IgD-negative memory B cell (primary cell): ENCODE results near the gene CELSR1. TPM values are rescaled to one million over a fixed set of nuclear protein-coding genes. Genes with fewer than 3 reads are reported as not detected.

ENCODE experiments used
- H3K27ac Mint-ChIP-seq, 3 donors: one replicate each; pipeline ENCODE4 v1.8.0; 2020 to 2022; ENCODE audit warnings: mild to moderate bottlenecking in 3 of 3, mixed read lengths in 3 of 3, moderate library complexity in 1 of 3
- H3K27me3 Mint-ChIP-seq: one replicate; pipeline ENCODE4 v1.8.0; 2021; ENCODE audit warnings: mixed read lengths
- H3K36me3 Mint-ChIP-seq: one replicate; pipeline ENCODE4 v1.8.0; 2020; ENCODE audit warnings: mild to moderate bottlenecking, mixed read lengths
- H3K4me1 Mint-ChIP-seq, 3 donors: one replicate each; pipeline ENCODE4 v1.8.0; 2020 to 2022; ENCODE audit warnings: mixed read lengths in 3 of 3, mild to moderate bottlenecking in 1 of 3
- H3K4me3 Mint-ChIP-seq, 4 donors: one replicate each; pipeline ENCODE4 v1.8.0; 2020 to 2022; ENCODE audit warnings: mild to moderate bottlenecking in 4 of 4, mixed read lengths in 4 of 4, moderate library complexity in 3 of 4
- H3K9me3 Mint-ChIP-seq, 3 donors: one replicate each; pipeline ENCODE4 v1.8.0; 2020 to 2021; ENCODE audit warnings: mixed read lengths in 3 of 3, mild to moderate bottlenecking in 1 of 3
- polyA plus RNA-seq: library from polyadenylated mRNA; unstranded; fragments of 300-500 nt; fragmentation: Illumina TruSeq; gene quantifications from one replicate; pipeline ENCODE4 v1.2.3, GENCODE V29; 2021

The CELSR1 gene
- polyA plus RNA-seq, 1 donor from 2014 or later: 5.2 TPM

- H3K27me3 Mint-ChIP-seq: peaks cover 16% of the 10 kb centered on the region
- peaks cover 0 to 1% (median 0%) of the 10 kb centered on the region in 3 donors for H3K4me1 Mint-ChIP-seq
- no peaks in the 10 kb centered on the region for H3K9me3 Mint-ChIP-seq
- H3K4me3 Mint-ChIP-seq: no peak overlapping the region
- H3K36me3 Mint-ChIP-seq: peaks cover 2% of the 10 kb centered on the region
- no peak overlapping the region for H3K27ac Mint-ChIP-seq
Observed at GRCh38 chr22:46466255-46466676, 71.2 kb downstream of the CELSR1 start.

GRCh38 chr22:46465793-46466192 lies 71.6 kb downstream of the CELSR1 start:
- Mint-ChIP-seq H3K9me3 (no peaks in the 10 kb centered on the region), H3K27me3 (peaks cover 16% of the 10 kb centered on the region), H3K27ac (no peak overlapping the region), H3K4me3 (peak overlapping the region in 1 of 4 donors; percentile 27), H3K36me3 (peaks cover 2% of the 10 kb centered on the region), H3K4me1 (peaks cover 0 to 1% (median 0%) of the 10 kb centered on the region in 3 donors)

DNA sequence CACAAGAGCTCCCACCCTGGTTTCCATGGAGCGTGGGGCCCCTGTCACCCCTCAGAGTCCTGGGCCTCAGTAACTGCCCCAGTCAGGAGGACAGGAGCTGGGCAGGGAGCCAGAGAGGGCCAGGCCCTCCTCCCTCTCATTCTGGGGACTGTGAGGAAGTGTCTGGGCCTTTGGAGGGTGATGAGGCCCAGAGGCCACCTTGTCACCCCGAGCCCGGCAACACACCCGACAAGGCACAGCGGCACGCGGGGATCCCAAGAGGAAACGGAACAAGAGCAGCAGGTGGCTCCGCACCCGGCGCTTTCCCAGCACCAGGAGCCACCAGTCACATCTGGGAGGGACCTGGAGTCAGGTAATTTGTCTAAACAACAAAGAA lies 72.1 kb downstream of the CELSR1 start:
- no peak overlapping the region for H3K27ac Mint-ChIP-seq
- peaks cover 2% of the 10 kb centered on the region for H3K36me3 Mint-ChIP-seq
- no peaks in the 10 kb centered on the region for H3K9me3 Mint-ChIP-seq
- H3K27me3 Mint-ChIP-seq: peaks cover 17% of the 10 kb centered on the region
- no peak overlapping the region for H3K4me3 Mint-ChIP-seq
- H3K4me1 Mint-ChIP-seq: peaks cover 0 to 1% (median 0%) of the 10 kb centered on the region in 3 donors

DNA sequence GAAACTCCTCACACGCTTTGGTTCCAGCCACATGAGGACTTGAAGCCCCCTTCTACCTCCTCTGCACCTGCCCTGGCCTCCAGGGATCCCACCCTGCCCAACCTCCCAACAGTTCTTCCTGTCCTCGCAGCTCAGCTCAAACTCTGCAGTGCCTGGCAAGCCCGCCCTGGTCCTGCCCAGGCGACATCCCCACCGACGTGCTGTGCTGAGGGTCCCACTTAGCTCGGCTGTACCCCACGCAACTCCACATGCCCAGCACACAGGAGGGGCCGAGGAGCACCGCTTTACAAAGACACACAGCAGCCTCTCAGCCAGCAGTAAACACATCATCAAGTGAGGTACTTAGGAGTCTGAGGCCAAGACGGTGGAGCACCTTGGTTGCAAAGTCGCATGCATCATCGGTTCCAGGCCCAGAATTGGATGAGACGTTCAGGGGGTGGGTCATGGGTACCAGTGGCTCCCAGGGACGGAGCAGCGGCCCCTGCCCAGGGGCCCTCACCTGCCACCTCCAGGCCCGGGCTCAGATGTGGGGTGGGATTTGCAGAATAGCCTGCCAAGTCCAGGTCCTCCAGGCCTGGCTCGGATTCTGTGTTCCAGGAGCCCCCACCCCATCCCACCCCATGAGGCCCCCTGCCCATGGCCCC lies 72.6 kb downstream of the CELSR1 start:
- peaks cover 2% of the 10 kb centered on the region for H3K36me3 Mint-ChIP-seq
- no peak overlapping the region for H3K27ac Mint-ChIP-seq
- no peaks in the 10 kb centered on the region for H3K9me3 Mint-ChIP-seq
- peaks cover 0 to 1% (median 0%) of the 10 kb centered on the region in 3 donors for H3K4me1 Mint-ChIP-seq
- H3K27me3 Mint-ChIP-seq: peaks cover 19% of the 10 kb centered on the region
- H3K4me3 Mint-ChIP-seq: no peak overlapping the region

- Mint-ChIP-seq H3K9me3 (no peaks in the 10 kb centered on the region), H3K27me3 (peaks cover 19% of the 10 kb centered on the region), H3K27ac (no peak overlapping the region)
Observed at GRCh38 chr22:46464296-46464695, 73.1 kb downstream of the CELSR1 start.

DNA sequence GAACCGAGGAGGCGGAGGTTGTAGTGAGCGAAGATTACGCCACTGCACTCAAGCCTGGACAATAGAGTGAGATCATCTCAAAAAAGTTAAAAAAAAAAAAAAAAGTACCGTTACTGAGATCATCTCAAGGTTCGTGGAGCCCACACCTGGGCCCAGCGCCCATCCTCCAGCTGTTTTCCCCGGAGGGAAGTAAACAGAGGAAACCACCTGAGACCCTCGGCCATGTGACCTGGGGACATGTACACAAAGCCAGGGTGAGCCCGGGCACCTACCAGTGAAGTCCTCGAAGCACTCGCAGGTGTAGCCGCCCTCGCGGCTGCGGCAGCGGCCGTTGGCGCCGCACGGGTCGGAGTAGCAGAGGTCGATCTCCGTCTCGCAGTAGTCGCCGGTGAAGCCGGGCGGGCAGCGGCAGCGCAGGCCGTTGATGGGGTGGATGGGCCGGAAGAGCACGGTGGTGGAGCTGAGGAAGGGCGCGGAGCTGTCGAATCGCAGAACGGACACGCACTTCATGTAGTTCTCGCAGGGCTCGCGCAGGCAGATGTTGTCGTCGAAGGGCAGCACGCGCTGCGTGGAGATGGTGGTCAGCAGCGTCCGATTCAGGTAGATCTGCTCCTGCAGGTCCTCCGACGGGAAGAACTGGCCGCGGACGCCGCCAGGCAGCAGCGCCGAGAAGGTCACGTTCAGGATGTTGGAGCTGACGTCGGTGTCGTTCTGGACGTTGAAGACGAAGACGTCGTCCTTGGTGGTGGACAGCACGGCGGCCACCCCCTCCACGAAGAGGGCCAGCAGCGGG lies 73.8 kb downstream of the CELSR1 start:
- Mint-ChIP-seq H3K4me1 (peaks cover 0 to 1% (median 0%) of the 10 kb centered on the region in 3 donors), H3K27ac (no peak overlapping the region), H3K9me3 (no peaks in the 10 kb centered on the region), H3K36me3 (peaks cover 2% of the 10 kb centered on the region), H3K4me3 (no peak overlapping the region), H3K27me3 (peaks cover 19% of the 10 kb centered on the region)

More at GRCh38 chr22:46464296-46464695, 73.1 kb downstream of the CELSR1 start:
- Mint-ChIP-seq H3K4me3 (no peak overlapping the region), H3K36me3 (peaks cover 2% of the 10 kb centered on the region), H3K4me1 (peaks cover 0 to 1% (median 0%) of the 10 kb centered on the region in 3 donors)

GRCh38 chr22:46462726-46463371 lies 74.6 kb downstream of the CELSR1 start:
- H3K27ac Mint-ChIP-seq: no peak overlapping the region
- peaks cover 21% of the 10 kb centered on the region for H3K27me3 Mint-ChIP-seq

DNA sequence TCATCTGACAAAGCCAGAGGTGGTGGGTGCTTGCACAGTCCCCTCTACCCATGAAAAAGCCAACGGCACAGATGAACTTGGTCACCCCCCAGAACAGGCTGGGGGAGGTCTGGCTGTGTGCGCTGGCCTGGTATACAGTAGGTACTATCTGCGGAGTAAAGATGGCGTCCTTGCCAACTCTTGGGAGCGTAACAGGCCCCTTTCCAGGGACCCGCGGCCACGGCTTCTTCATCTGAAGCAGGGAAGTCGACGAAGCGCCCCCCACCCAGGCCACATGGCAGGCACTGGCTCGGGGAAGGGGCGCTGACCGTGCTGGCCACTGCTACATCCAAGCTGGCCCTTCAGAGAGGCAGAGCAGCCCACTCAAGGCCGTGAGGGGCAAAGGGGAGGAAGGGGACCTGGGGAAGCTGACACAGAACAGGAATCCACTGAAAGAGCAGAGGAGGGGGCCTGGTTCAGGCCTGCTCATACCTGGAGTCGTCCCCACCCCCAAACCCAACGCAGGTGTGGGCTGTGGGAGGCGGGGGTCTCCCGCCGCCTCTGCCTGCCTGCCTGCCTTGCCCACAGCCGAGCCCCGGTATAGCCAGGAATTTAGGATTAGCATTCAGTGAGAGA lies 75.7 kb downstream of the CELSR1 start:
- Mint-ChIP-seq H3K27me3 (peaks cover 24% of the 10 kb centered on the region), H3K9me3 (no peaks in the 10 kb centered on the region), H3K4me3 (no peak overlapping the region), H3K36me3 (no peaks in the 10 kb centered on the region), H3K4me1 (peaks cover 0 to 1% (median 0%) of the 10 kb centered on the region in 3 donors), H3K27ac (no peak overlapping the region)

More at GRCh38 chr22:46462726-46463371, 74.6 kb downstream of the CELSR1 start:
- H3K4me1 Mint-ChIP-seq: peaks cover 0 to 1% (median 0%) of the 10 kb centered on the region in 3 donors
- no peaks in the 10 kb centered on the region for H3K36me3 Mint-ChIP-seq
- H3K9me3 Mint-ChIP-seq: no peaks in the 10 kb centered on the region
- no peak overlapping the region for H3K4me3 Mint-ChIP-seq

GRCh38 chr22:46460857-46461256 lies 76.6 kb downstream of the CELSR1 start:
- Mint-ChIP-seq H3K36me3 (no peaks in the 10 kb centered on the region), H3K9me3 (no peaks in the 10 kb centered on the region), H3K4me3 (no peak overlapping the region), H3K4me1 (peaks cover 0 to 3% (median 0%) of the 10 kb centered on the region in 3 donors), H3K27me3 (peaks cover 28% of the 10 kb centered on the region), H3K27ac (no peak overlapping the region)

DNA sequence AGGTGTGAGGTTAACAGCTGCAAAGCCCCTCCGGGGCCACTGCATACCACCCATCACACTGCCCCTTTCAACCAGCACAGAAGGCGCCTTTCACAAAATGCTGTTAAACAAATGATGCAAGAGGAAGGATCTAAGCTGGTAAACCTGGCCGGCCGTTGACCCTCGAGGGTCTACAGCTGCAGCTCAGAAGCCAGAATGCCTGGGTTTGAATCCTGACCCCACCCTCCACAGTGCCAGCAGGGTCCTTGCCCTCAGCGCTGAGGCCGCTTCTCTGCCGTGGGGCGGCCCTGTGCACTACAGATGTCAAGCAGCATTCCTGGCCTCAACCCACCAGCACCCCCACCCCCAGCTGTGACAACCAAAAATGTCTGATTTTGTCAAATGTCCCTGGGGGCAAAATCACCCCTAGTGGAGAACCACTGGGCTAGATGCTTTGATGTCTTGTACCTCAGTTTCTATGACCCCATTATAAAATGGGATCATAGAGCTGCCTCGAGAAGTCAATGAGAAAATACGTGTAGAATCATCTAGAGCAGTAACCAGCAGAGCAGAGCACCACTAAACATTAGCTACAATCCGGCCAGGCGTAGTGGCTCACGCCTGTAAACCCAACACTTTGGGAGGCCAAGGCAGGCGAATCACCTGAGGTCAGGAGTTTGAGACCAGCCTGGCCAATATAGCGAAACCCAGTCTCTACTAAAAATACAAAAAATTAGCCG lies 77.9 kb downstream of the CELSR1 start:
- Mint-ChIP-seq H3K4me3 (no peak overlapping the region), H3K4me1 (peaks cover 0 to 4% (median 0%) of the 10 kb centered on the region in 3 donors), H3K27ac (no peak overlapping the region), H3K9me3 (no peaks in the 10 kb centered on the region), H3K27me3 (peaks cover 19% of the 10 kb centered on the region), H3K36me3 (no peaks in the 10 kb centered on the region)

- Mint-ChIP-seq H3K36me3 (no peaks in the 10 kb centered on the region), H3K27ac (no peak overlapping the region), H3K4me3 (no peak overlapping the region), H3K9me3 (no peaks in the 10 kb centered on the region), H3K27me3 (peaks cover 14% of the 10 kb centered on the region), H3K4me1 (peaks cover 0 to 4% (median 0%) of the 10 kb centered on the region in 3 donors)
Observed at GRCh38 chr22:46458525-46458924, 78.9 kb downstream of the CELSR1 start.

- H3K4me3 Mint-ChIP-seq: peak overlapping the region in 1 of 4 donors; percentile 27
- no peaks in the 10 kb centered on the region for H3K9me3 Mint-ChIP-seq
- H3K4me1 Mint-ChIP-seq: peaks cover 0 to 4% (median 0%) of the 10 kb centered on the region in 3 donors
- H3K36me3 Mint-ChIP-seq: no peaks in the 10 kb centered on the region
- no peak overlapping the region for H3K27ac Mint-ChIP-seq
- peaks cover 14% of the 10 kb centered on the region for H3K27me3 Mint-ChIP-seq
Observed at GRCh38 chr22:46457502-46458488, 79.6 kb downstream of the CELSR1 start.

DNA sequence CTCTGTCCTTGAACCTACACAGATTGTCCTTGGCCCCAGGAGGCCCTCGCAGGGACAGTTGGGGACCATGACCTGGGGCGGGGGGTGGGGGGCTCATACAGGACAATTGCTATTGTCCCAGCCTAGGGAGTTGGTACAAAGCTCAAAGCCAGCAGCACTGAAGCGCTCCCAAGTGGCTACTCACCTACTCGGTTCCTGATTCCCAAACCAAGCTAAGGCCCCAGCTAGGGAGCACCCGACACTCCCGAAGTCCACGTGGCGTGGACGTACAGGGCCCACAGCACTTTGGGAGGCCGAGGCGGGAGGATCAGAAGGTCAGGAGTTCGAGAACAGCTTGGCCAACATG lies 80.6 kb downstream of the CELSR1 start:
- peaks cover 0 to 4% (median 0%) of the 10 kb centered on the region in 3 donors for H3K4me1 Mint-ChIP-seq
- peaks cover 14% of the 10 kb centered on the region for H3K27me3 Mint-ChIP-seq

More for the DNA sequence above, 80.6 kb downstream of the CELSR1 start:
- H3K36me3 Mint-ChIP-seq: no peaks in the 10 kb centered on the region
- no peak overlapping the region for H3K27ac Mint-ChIP-seq
- no peak overlapping the region for H3K4me3 Mint-ChIP-seq
- no peaks in the 10 kb centered on the region for H3K9me3 Mint-ChIP-seq
